HG03108 (cell line): ENCODE measurements around the gene RNGTT.
"Not testable (repeated sequence)": the region's sequence is repeated elsewhere in the genome, so short reads cannot be mapped to it uniquely, and the experiment has no call there.

Experiments
- ATAC-seq: cut with Tn5 transposase; IDR thresholded peaks from one replicate; pipeline ENCODE4 v1.9.1; 2021; ENCODE audit warnings: moderate library complexity; ENCODE audit not compliant: unreplicated experiment

Gene RNGTT

DNA sequence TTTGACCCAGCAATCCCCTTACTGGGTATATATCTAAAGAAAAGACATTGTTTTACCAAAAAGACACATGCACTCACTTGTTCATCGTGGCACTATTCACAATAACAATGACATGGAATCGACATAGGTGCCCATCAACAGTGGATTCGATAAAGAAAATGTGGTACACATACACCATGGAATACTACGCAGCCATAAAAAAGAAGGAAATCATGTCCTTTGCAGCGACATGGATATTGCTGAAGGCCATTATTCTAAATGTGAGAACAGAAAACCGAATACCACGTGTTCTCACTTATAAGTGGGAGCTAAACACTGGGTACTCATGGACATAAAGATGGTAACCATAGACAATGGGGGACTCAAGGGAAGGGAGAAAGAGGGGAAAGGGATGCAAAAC is 222.3 kb downstream of the RNGTT start:
- ATAC-seq: no peak

DNA sequence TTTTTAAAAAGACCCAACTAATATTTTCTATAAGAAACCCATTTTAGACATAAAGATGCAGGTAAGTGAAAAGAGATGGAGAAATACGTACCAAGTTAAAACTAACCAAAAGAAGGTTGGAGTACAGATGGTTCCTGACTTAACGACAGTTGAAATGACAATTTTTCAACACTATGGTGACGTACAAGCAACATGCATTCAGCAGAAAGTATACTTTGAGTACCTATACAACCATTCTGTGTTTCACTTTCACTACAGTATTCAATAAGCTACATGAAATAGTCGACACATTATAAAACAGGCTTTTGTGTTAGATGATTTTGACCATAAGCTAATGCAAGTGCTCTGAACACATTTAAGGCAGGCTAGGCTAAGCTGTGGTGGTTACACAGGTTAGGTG is 228.9 kb downstream of the RNGTT start:
- no peak for ATAC-seq

DNA sequence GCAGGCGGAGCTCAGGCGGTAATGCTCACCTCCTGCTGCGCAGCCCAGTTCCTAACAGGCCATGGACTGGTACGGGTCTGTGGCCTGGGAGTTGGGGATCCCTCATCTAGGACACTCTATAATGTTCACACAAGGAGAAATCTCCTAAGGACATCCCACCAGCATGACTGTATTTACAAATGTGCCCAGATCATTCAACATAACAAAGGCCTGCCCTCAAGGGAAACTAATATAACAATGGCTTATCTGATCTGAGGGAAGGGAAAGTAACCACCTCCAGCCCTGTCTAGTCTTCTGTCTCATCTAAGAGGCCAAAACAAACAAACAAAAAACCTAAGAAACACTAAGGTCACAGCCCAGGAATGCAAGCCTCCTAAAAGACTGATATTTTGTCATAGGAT is 232.8 kb downstream of the RNGTT start:
- no peak for ATAC-seq

DNA sequence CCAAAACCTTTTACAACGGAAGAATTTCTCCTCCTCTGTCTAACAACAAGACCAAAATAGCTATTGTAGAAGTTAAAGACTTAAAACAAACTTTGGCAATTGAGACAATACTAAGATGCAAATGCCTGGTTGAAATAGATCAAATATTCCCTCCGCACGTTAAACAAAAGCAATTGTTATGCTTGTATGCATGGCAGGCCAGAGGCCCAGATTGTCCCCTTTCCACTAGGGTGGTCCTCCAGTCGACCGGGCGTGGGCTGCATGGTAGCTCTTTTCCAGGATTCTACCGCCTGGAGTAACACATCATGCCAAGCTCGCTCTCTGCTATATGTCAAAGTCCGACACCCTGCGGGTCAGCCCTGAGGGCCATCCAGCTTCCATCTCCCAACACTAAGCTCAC is 234.7 kb downstream of the RNGTT start:
- no peak for ATAC-seq

GRCh38 chr6:88726409-88726808 is 237.0 kb downstream of the RNGTT start:
- not testable (repeated sequence) for ATAC-seq

DNA sequence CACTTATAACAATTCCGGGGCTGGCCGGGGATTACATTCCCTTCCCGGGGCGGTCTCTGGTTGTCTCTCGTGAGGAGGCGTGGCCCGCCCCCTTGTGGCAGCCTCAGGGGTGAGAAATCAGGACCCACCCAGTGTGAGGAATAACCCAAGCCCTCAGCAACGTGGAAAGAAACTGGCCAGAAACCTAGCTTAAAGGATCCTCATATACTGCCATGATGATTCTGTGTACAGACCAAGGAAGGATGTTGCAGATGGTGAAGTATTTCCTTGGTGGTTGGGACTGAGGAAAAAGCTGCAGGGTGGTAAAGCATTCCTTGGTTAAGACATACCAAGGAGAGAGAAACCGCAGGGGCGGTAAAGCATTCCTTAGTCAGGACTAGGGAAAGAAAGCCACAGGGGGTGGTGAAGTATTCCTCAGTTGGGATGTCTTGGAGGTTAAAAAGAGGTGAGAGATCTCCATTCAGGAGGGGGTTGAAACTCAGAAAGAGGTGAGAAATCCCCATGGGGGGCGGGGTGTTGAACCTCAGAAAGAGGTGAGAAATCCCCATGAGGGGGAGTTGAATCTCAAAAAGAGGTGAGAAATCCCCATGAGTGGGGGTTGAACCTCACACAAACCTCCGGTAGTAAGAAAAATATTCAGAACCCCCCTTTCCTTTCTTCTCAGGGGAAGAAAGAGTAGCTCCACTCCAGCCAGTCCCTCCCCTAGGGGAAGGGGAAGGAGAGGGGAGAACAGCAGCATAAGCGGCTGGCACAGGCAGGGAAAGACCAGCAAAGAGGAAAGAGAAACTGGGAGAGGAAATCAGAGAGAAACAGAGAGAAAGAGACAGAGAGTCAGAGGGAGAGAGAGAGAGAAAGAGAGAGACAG is 238.1 kb downstream of the RNGTT start:
- no peak for ATAC-seq

- no peak for ATAC-seq
Observed at GRCh38 chr6:88722686-88723085, 240.7 kb downstream of the RNGTT start.

- ATAC-seq: not testable (repeated sequence)
Observed at GRCh38 chr6:88716399-88716798, 247.0 kb downstream of the RNGTT start.

DNA sequence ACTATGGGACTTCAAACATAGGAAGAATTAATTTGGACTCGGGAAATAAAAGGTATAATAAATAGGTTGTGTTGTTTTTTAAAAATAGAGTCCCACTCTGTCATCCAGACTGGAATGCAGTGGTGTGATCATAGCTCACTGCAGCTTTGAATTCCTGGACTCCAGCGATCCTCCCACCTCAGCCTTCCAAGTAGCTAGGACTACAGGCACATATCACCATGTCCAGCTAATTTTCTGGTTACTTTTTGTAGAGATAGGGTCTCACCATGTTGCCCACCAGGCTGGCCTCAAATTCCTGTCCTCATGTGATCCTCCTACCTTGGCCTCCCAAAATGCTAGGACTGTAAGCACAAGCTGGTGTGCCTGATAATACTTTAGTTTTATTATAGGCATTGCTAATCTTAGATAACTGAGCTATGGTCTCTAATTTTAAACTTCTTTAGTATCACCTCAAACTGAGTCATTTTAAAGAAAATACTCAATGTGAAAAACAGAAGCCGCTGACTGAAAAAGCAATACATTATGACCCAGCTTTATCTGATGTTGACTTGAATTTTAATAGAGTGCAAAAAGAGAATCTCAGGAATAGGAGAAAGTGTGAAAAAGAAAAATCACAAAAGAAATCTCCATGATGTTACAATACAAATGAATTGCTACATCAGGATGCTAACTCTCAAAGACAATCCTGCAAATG is 251.0 kb downstream of the RNGTT start:
- ATAC-seq: no peak

DNA sequence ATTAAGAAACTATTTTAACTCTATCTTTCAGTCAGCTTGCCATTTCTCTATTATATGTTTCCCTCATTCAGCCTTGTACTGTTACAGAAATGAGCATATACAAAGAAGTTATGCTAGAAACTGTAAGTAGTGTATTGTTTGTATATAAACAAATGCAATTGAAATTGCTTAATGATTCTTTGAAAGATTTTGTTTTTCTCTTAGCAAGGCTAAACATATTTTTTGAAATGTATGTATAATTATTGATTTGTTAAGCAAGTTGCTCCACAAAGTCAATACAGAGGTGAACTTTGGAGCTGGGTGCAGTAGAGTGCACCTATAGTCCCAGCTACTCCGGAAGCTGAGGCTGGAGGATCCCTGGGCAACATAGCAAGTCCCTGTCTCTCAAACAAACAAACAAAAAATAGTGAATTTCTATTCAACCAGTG is 253.6 kb downstream of the RNGTT start:
- ATAC-seq: no peak

DNA sequence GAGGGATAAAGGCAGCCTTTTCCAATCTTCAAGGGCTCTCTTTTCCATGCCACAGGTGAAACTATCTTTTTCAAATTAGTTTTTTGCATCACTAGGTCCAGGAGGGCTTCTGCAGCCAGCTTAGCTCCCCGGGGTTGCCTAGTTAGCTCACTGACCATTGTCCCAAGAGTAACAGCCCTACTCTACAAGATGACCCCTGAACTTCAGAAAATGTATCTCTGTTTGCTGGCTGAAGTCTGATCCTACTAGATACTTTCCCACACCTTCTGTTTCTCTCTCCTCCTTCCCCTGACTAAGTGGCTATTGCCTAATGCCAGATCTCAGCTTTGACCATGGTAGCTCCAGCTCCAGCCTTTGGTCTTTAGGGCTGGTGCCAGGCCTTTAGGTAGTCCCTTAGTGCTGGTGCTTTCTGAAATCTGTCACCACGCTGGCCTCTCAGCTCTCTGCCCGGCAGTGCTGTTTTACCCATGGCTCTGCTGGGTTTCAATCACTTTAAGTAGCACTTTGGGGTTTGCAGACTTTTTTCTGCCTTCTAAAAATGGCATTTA is 255.1 kb downstream of the RNGTT start:
- ATAC-seq: no peak

DNA sequence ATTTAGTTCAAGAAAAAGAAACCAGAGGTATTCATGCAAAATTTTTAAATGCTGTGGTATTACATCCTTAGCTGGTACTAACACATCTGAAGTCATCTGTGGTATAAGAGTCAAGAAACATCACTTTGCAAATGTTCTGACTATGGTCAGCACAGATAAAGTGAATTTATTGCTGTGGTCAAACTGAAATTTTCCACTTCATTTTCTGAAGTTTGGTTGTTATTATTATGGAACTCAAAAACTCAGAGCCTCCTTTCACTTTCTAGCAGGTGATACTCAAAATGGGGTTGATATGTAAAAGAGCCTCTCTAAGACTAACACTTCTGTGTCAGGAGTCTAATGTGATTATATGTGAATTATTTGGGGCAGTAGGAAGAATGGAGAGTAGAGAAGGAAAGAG is 257.8 kb downstream of the RNGTT start:
- peak; percentile 77 for ATAC-seq

DNA sequence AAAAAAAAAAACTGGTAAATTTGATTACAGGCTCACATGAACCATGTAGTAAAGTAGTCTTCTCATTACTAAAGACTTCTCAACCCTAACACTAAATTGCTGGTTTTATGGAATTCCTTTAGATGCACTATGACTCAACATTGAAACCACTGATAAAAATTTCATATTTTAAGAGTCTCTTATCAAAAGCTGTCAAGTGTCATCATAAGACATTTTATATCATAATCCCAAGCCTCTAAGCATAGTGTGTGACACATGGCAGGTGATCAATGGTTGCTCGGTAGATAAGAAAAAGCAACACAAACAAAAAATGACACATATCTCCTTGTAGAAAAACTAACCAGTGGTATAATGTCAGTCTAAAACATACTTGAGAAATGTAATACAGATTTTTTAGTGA is 258.4 kb downstream of the RNGTT start:
- no peak for ATAC-seq

DNA sequence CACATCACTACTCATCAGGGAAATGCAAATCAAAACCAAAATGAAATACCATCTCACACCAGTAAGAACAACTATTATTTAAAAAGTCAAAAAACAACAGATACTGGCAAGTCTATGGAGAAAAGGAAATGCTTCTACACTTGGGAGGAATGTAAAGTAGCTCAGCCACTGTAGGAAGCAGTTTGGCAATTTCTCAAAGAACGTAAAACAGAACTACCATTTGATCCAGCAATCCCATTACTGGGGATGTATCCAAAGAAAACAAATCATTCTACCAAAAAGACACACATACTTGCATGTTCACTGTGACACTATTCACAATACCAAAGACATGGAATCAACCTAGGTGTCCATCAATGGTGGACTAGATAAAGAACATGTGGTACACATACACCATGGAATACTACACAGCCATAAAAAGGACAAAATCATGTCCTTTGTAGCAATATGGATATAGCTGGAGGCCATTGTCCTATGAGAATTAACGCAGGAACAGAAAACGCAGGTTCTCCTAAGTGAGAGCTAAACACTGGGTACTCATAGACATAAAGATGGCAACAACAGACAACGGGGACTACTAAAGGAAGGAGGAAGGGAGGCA is 260.4 kb downstream of the RNGTT start:
- ATAC-seq: no peak

- no peak for ATAC-seq
Observed at GRCh38 chr6:88698661-88699060, 264.8 kb downstream of the RNGTT start.

DNA sequence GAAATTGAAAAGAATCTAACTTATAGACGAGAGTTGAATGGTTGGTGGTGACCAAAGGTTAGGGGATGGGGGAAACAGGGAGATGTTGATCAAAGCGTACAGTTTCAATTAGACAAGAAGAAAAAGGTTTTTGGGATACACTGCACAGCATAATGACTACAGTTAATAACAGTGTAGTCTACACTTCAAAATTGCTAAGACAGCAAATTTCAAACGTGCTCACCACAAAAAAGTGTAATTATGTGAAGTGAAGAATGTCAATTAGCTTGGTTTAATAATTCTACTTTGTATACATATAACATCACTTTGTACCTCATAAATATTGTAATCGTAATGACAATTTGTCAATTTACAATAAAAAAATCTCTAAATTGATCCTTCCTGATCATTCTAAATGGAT is 267.5 kb downstream of the RNGTT start:
- ATAC-seq: no peak

GRCh38 chr6:88683734-88684133 is 279.7 kb downstream of the RNGTT start:
- ATAC-seq: no peak

- no peak for ATAC-seq
Observed at GRCh38 chr6:88680654-88681053, 282.8 kb downstream of the RNGTT start.

DNA sequence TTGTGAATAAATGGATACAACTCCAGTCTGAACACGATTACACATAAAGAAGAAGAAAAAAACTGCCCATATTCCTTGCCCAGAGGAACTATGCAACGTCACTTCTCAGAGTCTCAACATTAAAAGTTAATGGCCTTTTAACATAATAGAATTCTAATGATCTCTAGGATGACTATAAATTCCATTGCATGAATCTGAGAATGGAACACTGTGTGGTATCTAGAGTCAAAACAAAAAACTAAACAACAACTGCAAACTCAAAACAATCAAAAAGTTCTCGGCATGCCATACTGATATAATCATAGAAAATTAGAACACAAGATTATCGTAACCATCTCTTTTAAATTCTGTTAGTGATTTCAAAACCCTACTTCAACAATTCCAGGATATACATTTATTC is 283.6 kb downstream of the RNGTT start:
- ATAC-seq: no peak

DNA sequence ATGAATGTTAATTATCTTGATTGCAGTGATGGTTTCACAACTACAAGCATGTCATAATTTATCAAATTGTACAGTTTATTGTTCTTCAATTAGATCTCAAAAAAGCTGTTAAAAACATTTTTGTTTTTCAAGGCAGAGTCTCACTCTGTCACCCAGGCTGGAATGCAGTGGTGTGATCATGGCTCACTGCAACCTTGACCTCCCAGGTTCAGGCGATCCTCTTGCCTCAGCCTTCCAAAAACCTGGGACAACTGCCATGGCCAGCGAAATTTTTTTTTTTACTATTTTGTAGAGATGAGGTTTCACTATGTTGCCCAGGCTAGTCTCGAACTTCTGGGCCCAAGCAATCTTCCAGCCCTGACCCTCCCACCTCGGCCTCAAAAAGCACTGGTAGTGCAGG is 286.1 kb downstream of the RNGTT start:
- no peak for ATAC-seq

DNA sequence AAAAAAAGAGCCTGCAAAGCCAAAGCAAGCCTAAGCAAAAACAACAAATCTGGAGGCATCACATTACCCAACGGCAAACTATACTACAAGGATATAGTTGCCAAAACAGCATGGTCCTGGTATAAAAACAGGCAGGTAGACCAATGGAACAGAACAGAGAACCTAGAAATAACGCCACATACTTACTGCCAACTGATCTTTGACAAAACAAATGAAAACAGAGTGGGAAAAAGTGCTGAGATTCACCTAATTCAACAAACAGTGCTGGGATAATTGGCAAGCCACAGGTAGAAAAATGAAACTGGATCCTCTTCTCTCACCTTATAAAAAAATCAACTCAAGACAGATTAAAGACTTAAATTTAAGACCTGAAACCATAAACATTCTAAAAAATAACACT is 291.8 kb downstream of the RNGTT start:
- no peak for ATAC-seq

- no peak for ATAC-seq
Observed at GRCh38 chr6:88670369-88670768, 293.0 kb downstream of the RNGTT start.
